ENCODE results near the gene ARHGEF7.

- TF ChIP-seq CTCF (IDR thresholded peaks at IDR 0.05; ENCODE audit: low read length) (no peak), EZH2 (IDR thresholded peaks at IDR 0.05; ENCODE audit: borderline replicate concordance, low read length) (no peak)
These were observed 89.5 kb downstream of the ARHGEF7 start for GRCh38 chr13:111204438-111205177.
